Tibial nerve (tissue), 4 donors: ENCODE measurements around the gene CCDC112.

Source experiments
- EP300 ChIP-seq, 2 donors: sonication (generic); formaldehyde crosslinking; IDR thresholded peaks; one replicate each; pipeline ENCODE4 v1.6.1; 2017; ENCODE audit warnings: antibody characterized with exemption in 2 of 2, mild to moderate bottlenecking in 1 of 2
- POLR2A ChIP-seq, 2 donors: fragments of 450-650 bp; IDR thresholded peaks; one replicate each; pipeline ENCODE4 v1.6.1; 2017; ENCODE audit warnings: antibody characterized with exemption in 2 of 2, mild to moderate bottlenecking in 2 of 2, moderate library complexity in 2 of 2
- TF ChIP-seq, protein P1 (sequence below), 5 experiments: fragments of 200-600 bp in 3 of 5; fragments of 450-650 bp in 2 of 5; sonication (generic) in 3 of 5; IDR thresholded peaks; one replicate each; pipeline ENCODE4 v1.5.1; 2016 to 2019; ENCODE audit warnings: antibody characterized with exemption in 5 of 5, mild to moderate bottlenecking in 3 of 5, moderate library complexity in 2 of 5

DNA sequence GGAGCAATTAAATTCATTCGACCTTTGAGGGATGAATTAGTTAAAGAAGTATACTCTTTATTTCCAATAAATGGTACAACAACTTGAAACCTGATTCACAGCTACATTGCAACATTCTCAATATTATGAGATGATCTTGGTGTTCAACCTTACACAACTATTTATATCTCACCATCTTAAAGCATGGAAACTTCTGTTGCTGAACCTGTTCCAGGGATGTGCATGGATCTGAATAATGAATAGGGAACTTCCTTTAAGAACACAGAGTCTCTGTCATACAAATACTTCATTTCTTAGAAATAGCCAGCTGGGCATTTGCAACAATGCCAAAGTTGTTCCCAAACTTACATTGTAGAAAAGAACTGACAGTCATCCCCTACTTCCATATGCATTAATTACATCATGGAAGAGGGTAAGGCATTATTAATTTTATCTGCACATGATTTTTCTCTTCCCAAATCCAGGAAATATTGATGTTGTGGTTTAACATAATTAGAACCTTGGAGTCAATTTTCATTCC is 39.8 kb upstream of the CCDC112 start:
- TF ChIP-seq, protein P1, sequence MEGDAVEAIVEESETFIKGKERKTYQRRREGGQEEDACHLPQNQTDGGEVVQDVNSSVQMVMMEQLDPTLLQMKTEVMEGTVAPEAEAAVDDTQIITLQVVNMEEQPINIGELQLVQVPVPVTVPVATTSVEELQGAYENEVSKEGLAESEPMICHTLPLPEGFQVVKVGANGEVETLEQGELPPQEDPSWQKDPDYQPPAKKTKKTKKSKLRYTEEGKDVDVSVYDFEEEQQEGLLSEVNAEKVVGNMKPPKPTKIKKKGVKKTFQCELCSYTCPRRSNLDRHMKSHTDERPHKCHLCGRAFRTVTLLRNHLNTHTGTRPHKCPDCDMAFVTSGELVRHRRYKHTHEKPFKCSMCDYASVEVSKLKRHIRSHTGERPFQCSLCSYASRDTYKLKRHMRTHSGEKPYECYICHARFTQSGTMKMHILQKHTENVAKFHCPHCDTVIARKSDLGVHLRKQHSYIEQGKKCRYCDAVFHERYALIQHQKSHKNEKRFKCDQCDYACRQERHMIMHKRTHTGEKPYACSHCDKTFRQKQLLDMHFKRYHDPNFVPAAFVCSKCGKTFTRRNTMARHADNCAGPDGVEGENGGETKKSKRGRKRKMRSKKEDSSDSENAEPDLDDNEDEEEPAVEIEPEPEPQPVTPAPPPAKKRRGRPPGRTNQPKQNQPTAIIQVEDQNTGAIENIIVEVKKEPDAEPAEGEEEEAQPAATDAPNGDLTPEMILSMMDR (IDR thresholded peaks at IDR 0.05): no peak
- TF ChIP-seq POLR2A (IDR thresholded peaks at IDR 0.05) (no peak), EP300 (IDR thresholded peaks at IDR 0.05) (no peak)
